ENCODE data around the gene SLC4A11.

DNA sequence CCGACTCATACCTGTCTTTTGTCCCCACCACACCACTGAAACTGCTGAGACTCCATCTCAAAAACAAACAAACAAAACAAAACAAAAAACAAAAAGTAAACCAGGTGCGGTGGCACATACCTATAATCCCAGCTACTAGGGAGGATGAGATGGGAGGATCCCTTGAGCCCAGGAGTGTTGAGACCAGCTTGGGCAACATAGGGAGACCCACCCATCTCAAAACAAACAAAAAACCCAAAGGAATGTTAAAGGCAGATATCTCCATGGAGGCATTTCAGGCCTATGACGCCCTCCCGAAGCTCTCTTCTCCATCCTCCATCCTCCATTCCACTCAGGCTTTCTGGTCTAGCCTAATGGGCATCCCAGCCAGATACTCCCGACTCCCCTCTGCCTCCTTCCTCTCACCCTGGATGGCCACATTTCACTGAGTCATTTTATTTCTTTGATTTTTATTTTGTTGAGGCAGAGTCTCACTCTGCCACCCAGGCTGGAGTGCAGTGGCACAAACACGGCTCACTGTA lies 3.2 kb upstream of the SLC4A11 start:
- TF ChIP-seq TAF1 (IDR thresholded peaks at IDR 0.05; ENCODE audit: low read depth, low read length) (no peak), POLR2A (IDR thresholded peaks at IDR 0.05; ENCODE audit: low read depth, low read length) (no peak)
